ENCODE results near the gene TBC1D2. TPM values are rescaled to one million over a fixed set of nuclear protein-coding genes. Genes with fewer than 3 reads are reported as not detected.

The TBC1D2 gene
- total and polyA plus RNA-seq, 2 of the 13 experiments (the other 11 are each of a cell fraction or from before 2014, with no cell fraction given) = 2.0 to 2.8 TPM

DNA sequence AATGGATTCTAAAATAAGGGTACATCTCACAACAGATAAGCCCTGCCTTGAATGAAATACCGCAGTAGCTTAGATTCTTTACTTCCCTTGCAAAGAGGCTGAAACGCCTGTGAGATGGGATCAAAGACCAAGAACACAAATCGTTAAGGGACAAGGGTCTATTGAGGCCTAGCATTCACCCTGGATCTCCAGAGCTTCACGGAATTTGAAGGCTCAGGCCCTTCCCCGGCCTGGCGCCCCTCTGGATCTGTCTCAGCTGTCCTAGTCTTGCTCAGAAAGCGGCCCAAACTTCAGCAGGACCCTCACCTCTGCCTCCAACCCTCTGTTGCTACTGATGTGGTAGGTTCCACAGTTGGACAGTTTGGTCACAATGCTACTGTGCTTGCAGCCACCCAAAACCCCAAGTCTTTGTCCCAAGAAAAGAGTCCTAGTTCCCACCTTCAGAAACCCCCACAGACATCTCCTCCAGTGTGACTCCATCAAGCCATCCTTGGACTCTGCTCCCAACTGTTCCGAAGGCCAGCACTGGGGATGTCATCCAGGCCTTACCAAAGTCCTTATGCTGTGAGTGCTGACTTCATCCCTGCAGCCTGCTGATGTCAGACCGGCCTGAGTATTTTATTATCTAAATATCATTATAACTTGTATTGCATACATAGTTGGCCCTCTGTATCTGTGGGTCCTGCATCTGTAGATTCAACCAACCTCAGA, 72.4 kb downstream of the TBC1D2 start (continued):
- TF ChIP-seq HIVEP1 (CRISPR knock-in tag; IDR thresholded peaks at IDR 0.05) (no peak), ZNF549 (CRISPR knock-in tag; IDR thresholded peaks at IDR 0.05) (no peak), NFKBIZ (CRISPR knock-in tag; IDR thresholded peaks at IDR 0.05) (no peak), ZNF615 (CRISPR knock-in tag; IDR thresholded peaks at IDR 0.05; ENCODE audit: borderline replicate concordance) (no peak), ATF1 (CRISPR knock-in tag; IDR thresholded peaks at IDR 0.05) (no peak), EHMT2 (IDR thresholded peaks at IDR 0.05; ENCODE audit: borderline replicate concordance, low read depth, low read length) (no peak), HNRNPLL (IDR thresholded peaks at IDR 0.05; ENCODE audit: low read depth, low read length, poor library complexity, severe bottlenecking) (no peak), REXO4 (CRISPR knock-in tag; IDR thresholded peaks at IDR 0.05; ENCODE audit: borderline replicate concordance) (no peak), TCF12 (IDR thresholded peaks at IDR 0.05) (no peak), TCF12 (CRISPR knock-in tag; IDR thresholded peaks at IDR 0.05) (no peak), ZNF619 (CRISPR knock-in tag; IDR thresholded peaks at IDR 0.05) (no peak), SETDB1 (CRISPR knock-in tag; IDR thresholded peaks at IDR 0.05; ENCODE audit: borderline replicate concordance) (no peak), ZNF670 (CRISPR knock-in tag; IDR thresholded peaks at IDR 0.05; ENCODE audit: borderline replicate concordance) (no peak), ASH2L (IDR thresholded peaks at IDR 0.05; ENCODE audit: insufficient read length, low read depth, low read length) (peak; percentile 51), PAWR (CRISPR knock-in tag; IDR thresholded peaks at IDR 0.05; ENCODE audit: borderline replicate concordance) (no peak), ZNF143 (CRISPR knock-in tag; IDR thresholded peaks at IDR 0.05) (no peak), TGIF2 (CRISPR knock-in tag; IDR thresholded peaks at IDR 0.05) (no peak), ZNF260 (CRISPR knock-in tag; IDR thresholded peaks at IDR 0.05; ENCODE audit: borderline replicate concordance, low read depth) (no peak), CEBPG (CRISPR knock-in tag; IDR thresholded peaks at IDR 0.05) (no peak), FOXK1 (CRISPR knock-in tag; IDR thresholded peaks at IDR 0.05; ENCODE audit: borderline replicate concordance, low read depth) (no peak)
- TF ChIP-seq, protein P1, sequence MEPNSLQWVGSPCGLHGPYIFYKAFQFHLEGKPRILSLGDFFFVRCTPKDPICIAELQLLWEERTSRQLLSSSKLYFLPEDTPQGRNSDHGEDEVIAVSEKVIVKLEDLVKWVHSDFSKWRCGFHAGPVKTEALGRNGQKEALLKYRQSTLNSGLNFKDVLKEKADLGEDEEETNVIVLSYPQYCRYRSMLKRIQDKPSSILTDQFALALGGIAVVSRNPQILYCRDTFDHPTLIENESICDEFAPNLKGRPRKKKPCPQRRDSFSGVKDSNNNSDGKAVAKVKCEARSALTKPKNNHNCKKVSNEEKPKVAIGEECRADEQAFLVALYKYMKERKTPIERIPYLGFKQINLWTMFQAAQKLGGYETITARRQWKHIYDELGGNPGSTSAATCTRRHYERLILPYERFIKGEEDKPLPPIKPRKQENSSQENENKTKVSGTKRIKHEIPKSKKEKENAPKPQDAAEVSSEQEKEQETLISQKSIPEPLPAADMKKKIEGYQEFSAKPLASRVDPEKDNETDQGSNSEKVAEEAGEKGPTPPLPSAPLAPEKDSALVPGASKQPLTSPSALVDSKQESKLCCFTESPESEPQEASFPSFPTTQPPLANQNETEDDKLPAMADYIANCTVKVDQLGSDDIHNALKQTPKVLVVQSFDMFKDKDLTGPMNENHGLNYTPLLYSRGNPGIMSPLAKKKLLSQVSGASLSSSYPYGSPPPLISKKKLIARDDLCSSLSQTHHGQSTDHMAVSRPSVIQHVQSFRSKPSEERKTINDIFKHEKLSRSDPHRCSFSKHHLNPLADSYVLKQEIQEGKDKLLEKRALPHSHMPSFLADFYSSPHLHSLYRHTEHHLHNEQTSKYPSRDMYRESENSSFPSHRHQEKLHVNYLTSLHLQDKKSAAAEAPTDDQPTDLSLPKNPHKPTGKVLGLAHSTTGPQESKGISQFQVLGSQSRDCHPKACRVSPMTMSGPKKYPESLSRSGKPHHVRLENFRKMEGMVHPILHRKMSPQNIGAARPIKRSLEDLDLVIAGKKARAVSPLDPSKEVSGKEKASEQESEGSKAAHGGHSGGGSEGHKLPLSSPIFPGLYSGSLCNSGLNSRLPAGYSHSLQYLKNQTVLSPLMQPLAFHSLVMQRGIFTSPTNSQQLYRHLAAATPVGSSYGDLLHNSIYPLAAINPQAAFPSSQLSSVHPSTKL (CRISPR knock-in tag; IDR thresholded peaks at IDR 0.05) = peak; percentile 61
- TF ChIP-seq, protein P2, sequence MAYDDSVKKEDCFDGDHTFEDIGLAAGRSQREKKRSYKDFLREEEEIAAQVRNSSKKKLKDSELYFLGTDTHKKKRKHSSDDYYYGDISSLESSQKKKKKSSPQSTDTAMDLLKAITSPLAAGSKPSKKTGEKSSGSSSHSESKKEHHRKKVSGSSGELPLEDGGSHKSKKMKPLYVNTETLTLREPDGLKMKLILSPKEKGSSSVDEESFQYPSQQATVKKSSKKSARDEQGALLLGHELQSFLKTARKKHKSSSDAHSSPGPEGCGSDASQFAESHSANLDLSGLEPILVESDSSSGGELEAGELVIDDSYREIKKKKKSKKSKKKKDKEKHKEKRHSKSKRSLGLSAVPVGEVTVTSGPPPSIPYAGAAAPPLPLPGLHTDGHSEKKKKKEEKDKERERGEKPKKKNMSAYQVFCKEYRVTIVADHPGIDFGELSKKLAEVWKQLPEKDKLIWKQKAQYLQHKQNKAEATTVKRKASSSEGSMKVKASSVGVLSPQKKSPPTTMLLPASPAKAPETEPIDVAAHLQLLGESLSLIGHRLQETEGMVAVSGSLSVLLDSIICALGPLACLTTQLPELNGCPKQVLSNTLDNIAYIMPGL (CRISPR knock-in tag; IDR thresholded peaks at IDR 0.05; ENCODE audit: borderline replicate concordance in 1 of 2, low read depth in 1 of 2) = no peak
- TF ChIP-seq, protein P3, sequence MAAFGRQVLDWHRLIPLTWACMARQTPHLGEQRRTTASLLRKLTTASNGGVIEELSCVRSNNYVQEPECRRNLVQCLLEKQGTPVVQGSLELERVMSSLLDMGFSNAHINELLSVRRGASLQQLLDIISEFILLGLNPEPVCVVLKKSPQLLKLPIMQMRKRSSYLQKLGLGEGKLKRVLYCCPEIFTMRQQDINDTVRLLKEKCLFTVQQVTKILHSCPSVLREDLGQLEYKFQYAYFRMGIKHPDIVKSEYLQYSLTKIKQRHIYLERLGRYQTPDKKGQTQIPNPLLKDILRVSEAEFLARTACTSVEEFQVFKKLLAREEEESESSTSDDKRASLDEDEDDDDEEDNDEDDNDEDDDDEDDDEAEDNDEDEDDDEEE (CRISPR knock-in tag; IDR thresholded peaks at IDR 0.05) = 0 out of 2 replicates have a peak, but pooled peaks have one; percentile 25
- TF ChIP-seq, protein P4, sequence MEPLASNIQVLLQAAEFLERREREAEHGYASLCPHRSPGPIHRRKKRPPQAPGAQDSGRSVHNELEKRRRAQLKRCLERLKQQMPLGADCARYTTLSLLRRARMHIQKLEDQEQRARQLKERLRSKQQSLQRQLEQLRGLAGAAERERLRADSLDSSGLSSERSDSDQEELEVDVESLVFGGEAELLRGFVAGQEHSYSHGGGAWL (CRISPR knock-in tag; IDR thresholded peaks at IDR 0.05) = no peak

Measured in HepG2 (cell line).